Parathyroid adenoma (tissue), 2 donors: Measurements from ENCODE around the gene SNX2.

Source experiments
- H2AFZ ChIP-seq: fragments of 300-600 bp; sonication (generic); one replicate; pipeline ENCODE4 v1.7.0; 2017; ENCODE audit warnings: antibody characterized with exemption, mild to moderate bottlenecking
- H3K27ac ChIP-seq: fragments of 300-600 bp; sonication (generic); one replicate; pipeline ENCODE4 v1.7.0; 2017
- H3K27me3 ChIP-seq: fragments of 300-600 bp; sonication (generic); one replicate; pipeline ENCODE4 v1.7.0; 2017; ENCODE audit warnings: low read length; ENCODE audit not compliant: control insufficient read depth, insufficient read depth
- H3K36me3 ChIP-seq: fragments of 300-600 bp; sonication (generic); one replicate; pipeline ENCODE4 v1.7.0; 2017; ENCODE audit warnings: low read length; ENCODE audit not compliant: control insufficient read depth, insufficient read depth
- H3K4me1 ChIP-seq: fragments of 300-600 bp; sonication (generic); one replicate; pipeline ENCODE4 v1.7.0; 2017; ENCODE audit warnings: control low read depth
- H3K4me2 ChIP-seq: fragments of 300-600 bp; sonication (generic); one replicate; pipeline ENCODE4 v1.7.0; 2017; ENCODE audit warnings: low read length
- H3K4me3 ChIP-seq: fragments of 300-600 bp; sonication (generic); one replicate; pipeline ENCODE4 v1.7.0; 2017; ENCODE audit warnings: low read depth, low read length
- H3K79me2 ChIP-seq: fragments of 300-600 bp; sonication (generic); one replicate; pipeline ENCODE4 v1.7.0; 2017; ENCODE audit warnings: control low read depth
- H3K9ac ChIP-seq: fragments of 300-600 bp; sonication (generic); one replicate; pipeline ENCODE4 v1.7.0; 2017; ENCODE audit warnings: mild to moderate bottlenecking
- H3K9me3 ChIP-seq: fragments of 300-600 bp; sonication (generic); one replicate; pipeline ENCODE4 v1.7.0; 2017; ENCODE audit warnings: low read length; ENCODE audit not compliant: control insufficient read depth
- TF ChIP-seq, protein P1 (sequence below): fragments of 300-600 bp; sonication (generic); IDR thresholded peaks from one replicate; pipeline ENCODE4 v1.7.0; 2017; ENCODE audit warnings: antibody characterized with exemption, mild to moderate bottlenecking
- donor health status: primary hyperparathyroidism.

The SNX2 gene

GRCh38 chr5:122766130-122766529, 8.8 kb upstream of the SNX2 start:
- no peak overlapping the region for H3K27ac ChIP-seq
- H3K4me1 ChIP-seq: no peaks in the 10 kb centered on the region
- H3K4me3 ChIP-seq: no peak overlapping the region
- no peak overlapping the region for H3K9ac ChIP-seq
- TF ChIP-seq, protein P1, sequence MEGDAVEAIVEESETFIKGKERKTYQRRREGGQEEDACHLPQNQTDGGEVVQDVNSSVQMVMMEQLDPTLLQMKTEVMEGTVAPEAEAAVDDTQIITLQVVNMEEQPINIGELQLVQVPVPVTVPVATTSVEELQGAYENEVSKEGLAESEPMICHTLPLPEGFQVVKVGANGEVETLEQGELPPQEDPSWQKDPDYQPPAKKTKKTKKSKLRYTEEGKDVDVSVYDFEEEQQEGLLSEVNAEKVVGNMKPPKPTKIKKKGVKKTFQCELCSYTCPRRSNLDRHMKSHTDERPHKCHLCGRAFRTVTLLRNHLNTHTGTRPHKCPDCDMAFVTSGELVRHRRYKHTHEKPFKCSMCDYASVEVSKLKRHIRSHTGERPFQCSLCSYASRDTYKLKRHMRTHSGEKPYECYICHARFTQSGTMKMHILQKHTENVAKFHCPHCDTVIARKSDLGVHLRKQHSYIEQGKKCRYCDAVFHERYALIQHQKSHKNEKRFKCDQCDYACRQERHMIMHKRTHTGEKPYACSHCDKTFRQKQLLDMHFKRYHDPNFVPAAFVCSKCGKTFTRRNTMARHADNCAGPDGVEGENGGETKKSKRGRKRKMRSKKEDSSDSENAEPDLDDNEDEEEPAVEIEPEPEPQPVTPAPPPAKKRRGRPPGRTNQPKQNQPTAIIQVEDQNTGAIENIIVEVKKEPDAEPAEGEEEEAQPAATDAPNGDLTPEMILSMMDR: no peak
- H3K79me2 ChIP-seq: no peaks in the 10 kb centered on the region
- no peaks in the 10 kb centered on the region for H3K36me3 ChIP-seq
- H2AFZ ChIP-seq: no peak overlapping the region
- H3K27me3 ChIP-seq: no peaks in the 10 kb centered on the region
- no peak overlapping the region for H3K4me2 ChIP-seq
- H3K9me3 ChIP-seq: no peaks in the 10 kb centered on the region

DNA sequence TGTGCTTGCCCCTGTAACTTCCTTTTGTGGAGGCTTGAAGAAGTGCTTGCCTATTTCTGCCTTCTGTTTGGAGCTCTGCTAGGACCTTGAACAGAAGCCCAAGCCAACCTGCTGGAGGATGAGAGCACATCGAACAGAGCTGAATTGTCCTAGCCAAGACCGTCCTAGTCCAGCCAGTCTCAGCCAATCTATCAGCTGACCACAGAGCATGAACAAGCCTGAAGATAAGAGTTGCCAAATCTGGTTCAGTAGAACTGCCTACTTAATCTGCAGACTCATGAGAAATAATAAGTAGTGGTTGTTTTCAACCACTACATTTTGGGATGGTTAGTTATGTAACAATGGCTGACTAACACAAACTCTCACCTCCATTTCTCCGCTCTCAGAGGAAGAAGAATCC, 4.4 kb upstream of the SNX2 start:
- H3K4me3 ChIP-seq: no peak overlapping the region
- no peak overlapping the region for H3K27ac ChIP-seq
- H3K79me2 ChIP-seq: no peaks in the 10 kb centered on the region
- TF ChIP-seq, protein P1: no peak
- no peaks in the 10 kb centered on the region for H3K9me3 ChIP-seq
- no peaks in the 10 kb centered on the region for H3K27me3 ChIP-seq
- no peak overlapping the region for H3K9ac ChIP-seq
- no peaks in the 10 kb centered on the region for H3K36me3 ChIP-seq
- no peak overlapping the region for H3K4me2 ChIP-seq
- no peak overlapping the region for H2AFZ ChIP-seq
- no peaks in the 10 kb centered on the region for H3K4me1 ChIP-seq

GRCh38 chr5:122772446-122772845, 2.4 kb upstream of the SNX2 start:
- TF ChIP-seq, protein P1: no peak
- Histone ChIP-seq H3K9me3 (no peaks in the 10 kb centered on the region), H3K79me2 (peaks cover 6% of the 10 kb centered on the region), H3K36me3 (no peaks in the 10 kb centered on the region), H3K4me2 (no peak overlapping the region), H3K27me3 (no peaks in the 10 kb centered on the region), H3K4me1 (no peaks in the 10 kb centered on the region), H3K4me3 (no peak overlapping the region), H2AFZ (peak overlapping the region; percentile 16), H3K27ac (no peak overlapping the region), H3K9ac (no peak overlapping the region)

DNA sequence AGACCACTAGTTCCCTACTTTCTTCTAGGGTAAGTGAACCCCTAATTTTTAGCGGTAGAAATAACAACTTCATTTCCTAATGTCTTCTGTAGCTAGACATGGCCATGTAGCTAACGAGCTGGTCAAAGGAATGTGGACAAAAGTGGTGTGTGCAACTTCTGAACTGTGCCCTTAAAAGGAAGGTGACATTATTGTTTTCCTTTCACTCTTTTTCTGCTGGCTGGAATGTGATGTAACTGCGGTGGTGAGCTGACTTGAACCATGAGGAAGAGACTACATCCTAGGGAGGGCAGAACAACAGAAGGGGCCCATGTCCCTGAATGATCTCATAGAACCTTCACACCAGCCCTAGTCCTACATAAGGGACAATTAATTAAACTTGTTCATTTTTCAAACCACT, 1.3 kb upstream of the SNX2 start:
- peak overlapping the region; percentile 22 for H3K27ac ChIP-seq
- TF ChIP-seq, protein P1: no peak
- H3K79me2 ChIP-seq: peaks cover 13% of the 10 kb centered on the region

DNA sequence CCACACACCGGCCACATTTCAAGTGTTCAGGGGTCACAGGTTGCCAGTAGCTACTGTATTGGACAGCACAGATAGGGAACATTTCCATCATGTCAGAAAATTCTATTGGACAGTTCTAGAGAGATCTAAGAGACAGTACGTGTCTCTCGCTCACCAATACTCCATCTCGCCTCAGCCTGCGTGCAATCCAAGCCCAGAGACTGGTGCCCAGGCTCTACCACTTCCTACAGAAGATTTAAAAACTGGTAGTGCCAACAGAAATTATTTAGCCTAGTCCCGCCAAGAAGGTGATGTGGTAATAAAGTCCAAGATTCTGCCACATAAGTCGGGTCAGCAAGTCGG, 390 bp upstream of the SNX2 start:
- Histone ChIP-seq H3K4me3 (peak overlapping the region; percentile 47), H3K9me3 (no peaks in the 10 kb centered on the region), H2AFZ (peak overlapping the region; percentile 96), H3K27ac (peak overlapping the region; percentile 64), H3K27me3 (no peaks in the 10 kb centered on the region), H3K9ac (no peak overlapping the region), H3K79me2 (peaks cover 18% of the 10 kb centered on the region), H3K36me3 (no peaks in the 10 kb centered on the region), H3K4me2 (peak overlapping the region; percentile 64), H3K4me1 (no peaks in the 10 kb centered on the region)
- TF ChIP-seq, protein P1: no peak

More for the DNA sequence above, 1.3 kb upstream of the SNX2 start:
- Histone ChIP-seq H3K4me1 (no peaks in the 10 kb centered on the region), H3K9ac (no peak overlapping the region), H3K9me3 (no peaks in the 10 kb centered on the region), H3K4me2 (no peak overlapping the region), H3K27me3 (no peaks in the 10 kb centered on the region), H3K36me3 (no peaks in the 10 kb centered on the region), H3K4me3 (no peak overlapping the region), H2AFZ (peak overlapping the region; percentile 96)
